Heart left ventricle (tissue), 16 donors: ENCODE results near the gene RNF215. TPM values are rescaled to one million over a fixed set of nuclear protein-coding genes. Genes with fewer than 3 reads are reported as not detected.
A peak's percentile ranks its signal among the peaks of the same experiment; 100 is the strongest.

Source experiments
- ATAC-seq, 4 donors: fragments of 200-7000 bp; cut with Tn5 transposase; one replicate each; pipeline ENCODE4 v1.9.1; 2020 to 2022; ENCODE audit warnings: moderate library complexity in 4 of 4, mild to moderate bottlenecking in 3 of 4, moderate number of reproducible peaks in 1 of 4
- DNase-seq, 5 donors: peaks; one replicate each; pipeline ENCODE4 v3.0.0-alpha.2; 2020
- H3K27ac ChIP-seq, 12 donors: fragments of 200-600 bp; sonication (generic) in 4 of 12; one replicate each; pipeline versions ENCODE4 v1.5.0 to v1.8.0; 2016 to 2022; ENCODE audit warnings: mild to moderate bottlenecking in 2 of 12
- H3K27me3 ChIP-seq, 9 donors: fragments of 200-600 bp; sonication (generic) in 2 of 9; one replicate each; pipeline versions ENCODE4 v1.5.1 to v1.8.0; 2016 to 2022; ENCODE audit warnings: mild to moderate bottlenecking in 3 of 9
- H3K36me3 ChIP-seq, 9 donors: fragments of 200-600 bp; sonication (generic) in 2 of 9; one replicate each; pipeline versions ENCODE4 v1.5.0 to v1.8.0; 2018 to 2022; ENCODE audit warnings: mild to moderate bottlenecking in 2 of 9
- H3K4me1 ChIP-seq, 12 donors: fragments of 200-600 bp; sonication (generic) in 4 of 12; one replicate each; pipeline versions ENCODE4 v1.5.0 to v1.8.0; 2016 to 2022; ENCODE audit warnings: mild to moderate bottlenecking in 3 of 12
- H3K4me3 ChIP-seq, 12 donors: fragments of 200-600 bp; sonication (generic) in 4 of 12; one replicate each; pipeline versions ENCODE4 v1.5.0 to v1.8.0; 2017 to 2022; ENCODE audit warnings: mild to moderate bottlenecking in 9 of 12, moderate library complexity in 4 of 12
- H3K9me3 ChIP-seq, 12 donors: fragments of 200-600 bp; sonication (generic) in 4 of 12; one replicate each; pipeline versions ENCODE4 v1.5.0 to v1.8.0; 2016 to 2022; ENCODE audit warnings: mild to moderate bottlenecking in 1 of 12
- CTCF ChIP-seq, 12 donors: fragments of 200-600 bp; sonication (generic) in 4 of 12; IDR thresholded peaks; one replicate each; pipeline versions ENCODE4 v1.5.0 to v1.8.0; 2018 to 2022; ENCODE audit warnings: antibody characterized with exemption in 12 of 12, mild to moderate bottlenecking in 5 of 12
- POLR2A ChIP-seq, 2 donors: fragments of 450-650 bp; IDR thresholded peaks; one replicate each; pipeline ENCODE4 v1.6.1; 2017; ENCODE audit warnings: antibody characterized with exemption in 2 of 2, mild to moderate bottlenecking in 2 of 2, moderate library complexity in 2 of 2
- WGBS, 4 donors: extraction: QIAGEN DNeasy Blood & Tissue Kit in 2 of 4; methylation state at CpG; one replicate each; pipeline versions ENCODE4 v1.1.5 to v1.1.7; 2013 to 2018; 5-methylcytosine and 5-hydroxymethylcytosine counted together
- intact Hi-C, 10 donors: fragments of 100-400 bp; cut with DNase I; formaldehyde crosslinking; loops; one replicate each; pipeline versions ENCODE4 v1.11.1 to v1.14.2; 2022
- polyA plus RNA-seq, 2 donors: library from polyadenylated mRNA; stranded (reverse); fragments of 200-250 nt; gene quantifications; one replicate each; pipeline ENCODE4 v1.2.3, GENCODE V29; 2013
- total RNA-seq, 9 donors: library from RNA; depleted of rRNA in 2 of 9; stranded (reverse); fragments of >200 nt in 2 of 9; fragmentation: NEBNext Ultra II Directional in 3 of 9; extraction: Animal tissue kit (Norgen Biotek cat#: 25700) in 3 of 9; gene quantifications; one replicate each; pipeline versions ENCODE4 v1.1.0 to v1.2.4, GENCODE V29; 2016 to 2023
- donor health status: ischemic (EF 13 %, LVEDD 7.1; RV severe dilation, severe dysfunction).
- donor health status: healthy with polysubstance abuse.
- donor health status: DM: no; HTN: yes; CAD: no.
- donor health status: DM: no; HTN: no; CAD: no.
- donor health status: ischemic (EF 25% LVEDD 6.9; RV normal size, moderate dysfunction).
- donor health status: ischemic (EF 25% LVEDD 5.7; RV mildly dilated, moderate dysfunction).
- donor health status: healthy.
- donor health status: DM: yes; HTN: yes; CAD: no.
- donor health status: ischemic (EF 35%, LVEDD 5.7; RV mildly dilated, moderate dysfunction).
- donor health status: nonischemic (EF 11% LVEDD 7.7; RV severe dilation, severe dysfunction).
- donor health status: DM: yes; HTN: yes; CAD: no.
- donor health status: PGD.
- donor health status: ischemic (EF 29% LVEDD 5.4; RV normal size, mild dysfunction).
- donor health status: nonischemic (EF 23%, LVEDD 6.1; RV moderate dilation, normal function).

RNF215 gene
- total and polyA plus RNA-seq, 11 donors = 3.3 to 12.2 (median 6.7) TPM

- TF ChIP-seq CTCF (IDR thresholded peaks at IDR 0.05) = no peak
- TF ChIP-seq POLR2A (IDR thresholded peaks at IDR 0.05) = no peak
- H3K4me1 ChIP-seq = peaks cover 0 to 9% (median 0%) of the 10 kb centered on the region in 12 donors
- intact Hi-C loops = no loop called here
- no peak overlapping the region for H3K27ac ChIP-seq
- ATAC-seq = peak in 1 of 4 donors; percentile 33
- no peaks in the 10 kb centered on the region for H3K27me3 ChIP-seq
- no peak overlapping the region for H3K4me3 ChIP-seq
- no peak for DNase-seq
- no peaks in the 10 kb centered on the region for H3K9me3 ChIP-seq
- 65 to 73% (median 70%) methylated on average over 4 to 8 of the region's 8 CpGs for WGBS, 4 donors
- peaks cover 0 to 4% (median 0%) of the 10 kb centered on the region in 9 donors for H3K36me3 ChIP-seq
Measured at GRCh38 chr22:30372915-30373314, 14.3 kb downstream of the RNF215 start.

- 64 to 83% (median 81%) methylated on average over 9 to 13 of the region's 13 CpGs for WGBS, 4 donors
- DNase-seq = no peak
- no peak for ATAC-seq
- peaks cover 0 to under 1% (median 0%) of the 10 kb centered on the region in 9 donors for H3K36me3 ChIP-seq
- H3K4me3 ChIP-seq = no peak overlapping the region
- H3K4me1 ChIP-seq = peaks cover 0 to 9% (median 0%) of the 10 kb centered on the region in 12 donors
- no peaks in the 10 kb centered on the region for H3K27me3 ChIP-seq
- TF ChIP-seq POLR2A (IDR thresholded peaks at IDR 0.05) (no peak), CTCF (IDR thresholded peaks at IDR 0.05) (no peak)
- H3K27ac ChIP-seq = no peak overlapping the region
- intact Hi-C loops = no loop called here
- H3K9me3 ChIP-seq = no peaks in the 10 kb centered on the region
Measured at GRCh38 chr22:30371981-30372380, 15.2 kb downstream of the RNF215 start.

- DNase-seq (no peak), ATAC-seq (no peak)
- Histone ChIP-seq H3K9me3 (no peaks in the 10 kb centered on the region), H3K4me3 (no peak overlapping the region), H3K27ac (no peak overlapping the region), H3K4me1 (peaks cover 0 to 9% (median 0%) of the 10 kb centered on the region in 12 donors), H3K27me3 (no peaks in the 10 kb centered on the region), H3K36me3 (no peaks in the 10 kb centered on the region)
- intact Hi-C loops = no loop called here
- TF ChIP-seq CTCF (IDR thresholded peaks at IDR 0.05) (no peak), POLR2A (IDR thresholded peaks at IDR 0.05) (no peak)
- 92 to 97% (median 94%) methylated on average over 8 to 9 of the region's 9 CpGs for WGBS, 4 donors
Measured at GRCh38 chr22:30371321-30371720, 15.9 kb downstream of the RNF215 start.

- no peak for DNase-seq
- peaks cover 0 to 9% (median 0%) of the 10 kb centered on the region in 12 donors for H3K4me1 ChIP-seq
- no peak overlapping the region for H3K4me3 ChIP-seq
- TF ChIP-seq CTCF (IDR thresholded peaks at IDR 0.05) (no peak), POLR2A (IDR thresholded peaks at IDR 0.05) (no peak)
- intact Hi-C loops = no loop called here
- no peak for ATAC-seq
- WGBS, 4 donors = 71 to 79% (median 76%) methylated on average over 19 of the region's 19 CpGs
- no peak overlapping the region for H3K27ac ChIP-seq
- H3K36me3 ChIP-seq = no peaks in the 10 kb centered on the region
- no peaks in the 10 kb centered on the region for H3K27me3 ChIP-seq
- no peaks in the 10 kb centered on the region for H3K9me3 ChIP-seq
Measured at GRCh38 chr22:30370641-30371230, 16.5 kb downstream of the RNF215 start.
